ENCODE measurements around the gene NFE2. TPM values are rescaled to one million over a fixed set of nuclear protein-coding genes. Genes with fewer than 3 reads are reported as not detected.

NFE2 gene
- total and polyA plus RNA-seq, 2 of the 8 experiments (the other 6 are each of a cell fraction or from before 2014, with no cell fraction given), result 2.0 to 6.1 TPM

GRCh38 chr12:54266852-54267251 is 34.0 kb downstream of the NFE2 start:
- Histone ChIP-seq H4K20me1 (replicated peaks in 1 of 2; ENCODE audit: control insufficient read depth in 1 of 2, insufficient read depth in 2 of 2, low read length in 2 of 2) (no peaks in the 10 kb centered on the region), H3K14ac (ENCODE audit: insufficient read length) (no peak overlapping the region), H4K5ac (ENCODE audit: insufficient read length, low read depth, low read length) (no peak overlapping the region), H3K36me3 (ENCODE audit: control insufficient read depth in 2 of 4, insufficient read depth in 4 of 4, low read length in 3 of 4) (no peaks in the 10 kb centered on the region), H3K9me3 (ENCODE audit: insufficient read depth in 2 of 2, low read depth in 1 of 2, low read length in 1 of 2) (no peaks in the 10 kb centered on the region), H3K79me1 (ENCODE audit: low read depth, low read length) (no peaks in the 10 kb centered on the region), H2AFZ (ENCODE audit: low read length) (no peak overlapping the region), H4K8ac (ENCODE audit: extremely low read depth, insufficient read depth, low read length) (no peak overlapping the region), H3K4me2 (ENCODE audit: insufficient read depth in 1 of 2, low read depth in 2 of 2, low read length in 2 of 2) (no peak overlapping the region), H3K56ac (replicated peaks; ENCODE audit: insufficient read length, low read depth, low read length) (no peak overlapping the region), H2BK12ac (ENCODE audit: low read depth, low read length) (no peak overlapping the region), H2AK5ac (ENCODE audit: low read depth, low read length) (no peak overlapping the region), H4K91ac (replicated peaks; ENCODE audit: insufficient read length, low read length) (no peak overlapping the region), H2BK5ac (ENCODE audit: low read depth, low read length) (no peak overlapping the region), H3K79me2 (ENCODE audit: control insufficient read depth in 1 of 2, insufficient read depth in 2 of 2, low read length in 2 of 2) (peaks cover 3 to 25% of the 10 kb centered on the region in 2 experiments; a peak in 3 of 4 replicates), H2BK20ac (ENCODE audit: low read length) (no peak overlapping the region), H3K27ac (ENCODE audit: low read depth, low read length) (no peak overlapping the region), H3K4ac (replicated peaks; ENCODE audit: insufficient read length, low read depth, low read length) (no peak overlapping the region), H3K4me1 (replicated peaks in 1 of 4; ENCODE audit: control insufficient read depth in 3 of 4, insufficient read depth in 4 of 4, low read length in 3 of 4) (peaks cover 3 to 9% (median 8%) of the 10 kb centered on the region in 4 experiments; a peak in 6 of 7 replicates), H2BK120ac (replicated peaks; ENCODE audit: low read depth, low read length) (no peak overlapping the region), H3K23me2 (ENCODE audit: low read depth, low read length) (no peaks in the 10 kb centered on the region), H3K27me3 (replicated peaks in 1 of 4; ENCODE audit: control insufficient read depth in 3 of 4, extremely low read depth in 1 of 4, insufficient read depth in 3 of 4, low read length in 3 of 4) (no peaks in the 10 kb centered on the region), H3K9ac (replicated peaks in 1 of 4; ENCODE audit: extremely low read depth in 1 of 4, low read depth in 3 of 4, low read length in 3 of 4) (no peak overlapping the region), H3K18ac (ENCODE audit: extremely low read depth, low read length) (no peak overlapping the region), H3K23ac (ENCODE audit: insufficient read length) (no peak overlapping the region), H2BK15ac (ENCODE audit: low read length) (no peak overlapping the region), H3K4me3 (ENCODE audit: extremely low read depth in 1 of 4, insufficient read depth in 2 of 4, low read depth in 3 of 4, low read length in 4 of 4) (no peak overlapping the region)
- CTCF ChIA-PET (ENCODE audit: partially characterized antibody), result interaction anchor here (1.3 to 1.8 kb wide), 4 partner anchors 7 to 60 kb away, joined by 3 to 5 read pairs (median 4); no protein-coding TSS in a partner anchor
- DNase-seq (ENCODE audit: low read depth in 1 of 2, low spot score in 2 of 2) (no peak), FAIRE-seq (no peak)
- POLR2A ChIA-PET (ENCODE audit: partially characterized antibody), result interaction anchor here (1.4 to 44.8 kb wide), 4 partner anchors 10 to 23 kb away, joined by 5 to 1006 read pairs (median 428); partner anchors contain the start of genes CBX5 and HNRNPA1
- WGBS, 2 experiments (ENCODE audit: extremely low coverage in 1 of 2, insufficient coverage in 1 of 2, insufficient read length in 1 of 2, insufficient replicate concordance in 2 of 2, low coverage in 1 of 2, low lambda C conversion rate in 2 of 2, missing lambda C conversion rate in 1 of 2), result 86 to 100% methylated on average over 1 to 2 of the region's 2 CpGs
- TF ChIP-seq HDAC6 (IDR thresholded peaks at IDR 0.05; ENCODE audit: low read depth, low read length), result no peak
- TF ChIP-seq SIX5 (IDR thresholded peaks at IDR 0.05; ENCODE audit: low read depth, low read length), result no peak
- no peak for TF ChIP-seq BRCA1 (IDR thresholded peaks at IDR 0.05; ENCODE audit: low read depth, low read length)
- no peak for TF ChIP-seq PHF8 (conservative IDR thresholded peaks at IDR 0.05; ENCODE audit: low read depth, low read length)
- no peak for TF ChIP-seq KDM1A (IDR thresholded peaks at IDR 0.05; ENCODE audit: borderline replicate concordance, low read length)
- TF ChIP-seq YY1 (IDR thresholded peaks at IDR 0.05; ENCODE audit: low read depth, low read length), result no peak
- TF ChIP-seq, protein P1, sequence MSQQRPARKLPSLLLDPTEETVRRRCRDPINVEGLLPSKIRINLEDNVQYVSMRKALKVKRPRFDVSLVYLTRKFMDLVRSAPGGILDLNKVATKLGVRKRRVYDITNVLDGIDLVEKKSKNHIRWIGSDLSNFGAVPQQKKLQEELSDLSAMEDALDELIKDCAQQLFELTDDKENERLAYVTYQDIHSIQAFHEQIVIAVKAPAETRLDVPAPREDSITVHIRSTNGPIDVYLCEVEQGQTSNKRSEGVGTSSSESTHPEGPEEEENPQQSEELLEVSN (IDR thresholded peaks at IDR 0.05), result no peak
- no peak for TF ChIP-seq CEBPB (IDR thresholded peaks at IDR 0.05; ENCODE audit: low read depth, low read length)
- no peak for TF ChIP-seq GTF2F1 (IDR thresholded peaks at IDR 0.05; ENCODE audit: borderline replicate concordance, low read depth, low read length)
- TF ChIP-seq SRF (IDR thresholded peaks at IDR 0.05; ENCODE audit: low read depth, low read length), result no peak
- TF ChIP-seq, protein P2, sequence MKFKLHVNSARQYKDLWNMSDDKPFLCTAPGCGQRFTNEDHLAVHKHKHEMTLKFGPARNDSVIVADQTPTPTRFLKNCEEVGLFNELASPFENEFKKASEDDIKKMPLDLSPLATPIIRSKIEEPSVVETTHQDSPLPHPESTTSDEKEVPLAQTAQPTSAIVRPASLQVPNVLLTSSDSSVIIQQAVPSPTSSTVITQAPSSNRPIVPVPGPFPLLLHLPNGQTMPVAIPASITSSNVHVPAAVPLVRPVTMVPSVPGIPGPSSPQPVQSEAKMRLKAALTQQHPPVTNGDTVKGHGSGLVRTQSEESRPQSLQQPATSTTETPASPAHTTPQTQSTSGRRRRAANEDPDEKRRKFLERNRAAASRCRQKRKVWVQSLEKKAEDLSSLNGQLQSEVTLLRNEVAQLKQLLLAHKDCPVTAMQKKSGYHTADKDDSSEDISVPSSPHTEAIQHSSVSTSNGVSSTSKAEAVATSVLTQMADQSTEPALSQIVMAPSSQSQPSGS (IDR thresholded peaks at IDR 0.05; ENCODE audit: low read length), result no peak
- TF ChIP-seq CBX8 (IDR thresholded peaks at IDR 0.05; ENCODE audit: borderline replicate concordance, low read depth, low read length), result no peak

Data from H1 (cell line).